Gastroesophageal sphincter (tissue), 4 donors: ENCODE measurements around the gene GAL3ST1. TPM values are rescaled to one million over a fixed set of nuclear protein-coding genes. Genes with fewer than 3 reads are reported as not detected.
A peak's percentile ranks its signal among the peaks of the same experiment; 100 is the strongest.
"Not testable (repeated sequence)": the region's sequence is repeated elsewhere in the genome, so short reads cannot be mapped to it uniquely, and the experiment has no call there.

ENCODE experiments used
- ATAC-seq: fragments of 150-250 bp; one replicate; pipeline ENCODE4 v1.9.1; 2016; ENCODE audit warnings: mild to moderate bottlenecking, moderate library complexity
- H3K27ac ChIP-seq, 4 donors: fragments of 200-600 bp; sonication (generic) in 3 of 4; 1 replicate in 3 of 4; 2 replicates in 1 of 4; pipeline ENCODE4 v1.5.1; 2016 to 2019
- H3K27me3 ChIP-seq: fragments of 200-600 bp; sonication (generic); one replicate; pipeline ENCODE4 v1.5.1; 2019
- H3K36me3 ChIP-seq, 2 donors: fragments of 200-600 bp; sonication (generic); one replicate each; pipeline ENCODE4 v1.5.1; 2019; ENCODE audit warnings: control low read depth in 1 of 2
- H3K4me1 ChIP-seq, 3 donors: fragments of 200-600 bp; sonication (generic); 1 replicate in 2 of 3; 2 replicates in 1 of 3; pipeline ENCODE4 v1.5.1; 2016 to 2019; ENCODE audit warnings: control low read depth in 2 of 3
- H3K4me3 ChIP-seq, 2 donors: fragments of 200-600 bp; sonication (generic); one replicate each; pipeline ENCODE4 v1.5.1; 2019; ENCODE audit warnings: mild to moderate bottlenecking in 1 of 2, moderate library complexity in 1 of 2
- H3K9me3 ChIP-seq, 3 donors: fragments of 200-600 bp; sonication (generic); one replicate each; pipeline ENCODE4 v1.5.1; 2017 to 2019; ENCODE audit warnings: control low read depth in 2 of 3
- CTCF ChIP-seq, 4 experiments: fragments of 200-600 bp in 2 of 4; fragments of 450-650 bp in 2 of 4; sonication (generic) in 1 of 4; IDR thresholded peaks; one replicate each; pipeline ENCODE4 v1.5.1; 2017 to 2019; ENCODE audit warnings: antibody characterized with exemption in 4 of 4, mild to moderate bottlenecking in 2 of 4, moderate library complexity in 2 of 4
- EP300 ChIP-seq: sonication (generic); formaldehyde crosslinking; IDR thresholded peaks from one replicate; pipeline ENCODE4 v1.6.1; 2017; ENCODE audit warnings: antibody characterized with exemption, mild to moderate bottlenecking
- POLR2A ChIP-seq, 2 donors: fragments of 450-650 bp; IDR thresholded peaks; one replicate each; pipeline ENCODE4 v1.6.1; 2017; ENCODE audit warnings: antibody characterized with exemption in 2 of 2, mild to moderate bottlenecking in 2 of 2, moderate library complexity in 1 of 2
- POLR2AphosphoS5 ChIP-seq: sonication (generic); formaldehyde crosslinking; IDR thresholded peaks from one replicate; pipeline ENCODE4 v1.6.1; 2017; ENCODE audit warnings: antibody characterized with exemption
- WGBS, 2 donors: methylation state at CpG; one replicate each; pipeline ENCODE4 v1.1.5; 2018; ENCODE audit warnings: low coverage in 1 of 2; 5-methylcytosine and 5-hydroxymethylcytosine counted together
- total RNA-seq, 4 donors: library from RNA; depleted of rRNA; stranded (reverse); fragments of >200 nt; gene quantifications; one replicate each; pipeline ENCODE4 v1.1.0, GENCODE V29; 2016

The GAL3ST1 gene, protein sequence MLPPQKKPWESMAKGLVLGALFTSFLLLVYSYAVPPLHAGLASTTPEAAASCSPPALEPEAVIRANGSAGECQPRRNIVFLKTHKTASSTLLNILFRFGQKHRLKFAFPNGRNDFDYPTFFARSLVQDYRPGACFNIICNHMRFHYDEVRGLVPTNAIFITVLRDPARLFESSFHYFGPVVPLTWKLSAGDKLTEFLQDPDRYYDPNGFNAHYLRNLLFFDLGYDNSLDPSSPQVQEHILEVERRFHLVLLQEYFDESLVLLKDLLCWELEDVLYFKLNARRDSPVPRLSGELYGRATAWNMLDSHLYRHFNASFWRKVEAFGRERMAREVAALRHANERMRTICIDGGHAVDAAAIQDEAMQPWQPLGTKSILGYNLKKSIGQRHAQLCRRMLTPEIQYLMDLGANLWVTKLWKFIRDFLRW
- 1 to 10 TPM in 3 of 4 donors, under 1 TPM in 1; 0.54 to 3.0 (median 3.0) TPM for total RNA-seq

DNA sequence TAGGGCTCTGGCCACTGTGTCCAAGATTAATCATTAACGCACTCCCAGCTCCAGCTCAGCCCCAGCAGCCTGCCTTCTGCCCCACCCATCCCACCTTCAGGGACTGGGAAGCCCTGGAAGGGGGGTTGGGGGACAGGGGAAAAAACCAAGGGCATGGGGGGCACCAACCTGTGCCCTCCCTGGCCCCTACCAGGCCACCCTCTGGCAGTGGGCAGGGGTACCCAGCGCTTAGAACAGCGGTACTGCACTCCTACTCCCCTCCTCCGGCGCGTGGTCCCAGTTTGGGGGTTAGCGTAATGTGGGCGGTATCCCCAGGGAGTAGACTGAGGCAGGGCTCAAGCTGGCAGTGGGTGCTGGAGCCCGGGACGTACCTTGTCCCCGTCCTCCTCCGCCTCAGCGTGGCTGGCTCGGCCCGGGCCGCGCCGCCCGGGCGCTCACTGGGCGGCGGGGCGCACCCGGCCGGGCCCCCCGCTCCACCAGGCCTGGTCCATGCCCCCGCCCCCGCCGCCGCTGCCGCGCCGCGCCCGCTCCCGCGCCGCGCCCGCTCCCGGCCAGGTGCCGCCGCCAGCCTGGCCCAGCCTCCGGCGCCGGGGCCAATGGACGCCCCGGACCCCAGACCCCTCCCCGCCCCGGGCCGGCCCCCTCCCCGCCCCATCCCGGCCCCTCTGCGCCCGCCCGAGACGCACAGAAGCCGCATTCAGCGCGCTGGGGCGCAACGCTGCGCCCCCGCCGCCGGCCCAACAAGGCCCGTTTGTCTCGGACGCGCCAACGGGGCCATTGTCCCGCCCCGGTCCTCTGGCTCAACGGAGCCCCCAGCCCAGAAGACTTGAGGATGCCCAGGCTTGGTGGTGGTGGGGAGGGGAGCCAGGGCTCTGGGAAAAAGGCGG is at the start of gene GAL3ST1:
Gene GAL3ST1, minus strand, starts transcription at position 571 of the 887 bp plus-strand sequence. CDS start 17,273 bp downstream, outside the sequence.
- peak within 1 kb of the TSS in 3 of 4 donors; percentile 59 to 64 (median 61) for H3K27ac ChIP-seq
- WGBS, 2 donors, result 14% methylated on average over 4 of the region's 75 CpGs; no CpG with 5 or more reads in 1 of the 2 donors
- H3K4me3 ChIP-seq, result peak within 1 kb of the TSS in 1 of 2 donors; percentile 35
- ATAC-seq, result no peak
- H3K9me3 ChIP-seq, result no peaks in the 10 kb centered on the region
- no peak for TF ChIP-seq EP300
- no peak for TF ChIP-seq CTCF (IDR thresholded peaks at IDR 0.05)
- TF ChIP-seq POLR2A (IDR thresholded peaks at IDR 0.05), result no peak
- peaks cover 0 to 45% of the 10 kb centered on the region in 2 donors for H3K36me3 ChIP-seq
- H3K4me1 ChIP-seq, result peaks cover 0 to 15% (median 5%) of the 10 kb centered on the region in 3 donors
- peaks cover 21% of the 10 kb centered on the region for H3K27me3 ChIP-seq

DNA sequence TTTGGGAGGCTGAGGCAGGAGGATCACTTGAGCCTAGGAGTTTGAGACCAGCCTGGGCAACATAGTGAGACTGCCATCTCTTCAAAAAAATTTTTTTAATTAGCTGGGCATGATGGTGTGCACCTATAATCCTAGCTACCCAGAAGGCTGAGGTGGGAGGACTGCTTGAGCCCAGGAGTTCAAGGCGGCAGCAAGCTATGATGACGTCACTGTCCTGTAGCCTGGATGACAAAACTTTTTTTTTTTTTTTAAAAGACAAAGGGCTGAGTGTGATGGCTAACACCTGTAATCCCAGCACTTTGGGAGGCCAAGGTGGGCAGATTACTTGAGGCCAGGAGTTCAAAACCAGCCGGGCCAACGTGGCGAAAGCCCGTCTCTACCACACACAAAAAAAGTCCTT is 45.4 kb upstream of the GAL3ST1 start:
- H3K36me3 ChIP-seq, result peaks cover 0 to 84% of the 10 kb centered on the region in 2 donors
- ATAC-seq, H3K27me3 ChIP-seq, H3K27ac ChIP-seq, H3K9me3 ChIP-seq, H3K4me3 ChIP-seq, H3K4me1 ChIP-seq: not testable (repeated sequence)
- 60 to 99% methylated on average over 1 to 5 of the region's 6 CpGs for WGBS, 2 donors

DNA sequence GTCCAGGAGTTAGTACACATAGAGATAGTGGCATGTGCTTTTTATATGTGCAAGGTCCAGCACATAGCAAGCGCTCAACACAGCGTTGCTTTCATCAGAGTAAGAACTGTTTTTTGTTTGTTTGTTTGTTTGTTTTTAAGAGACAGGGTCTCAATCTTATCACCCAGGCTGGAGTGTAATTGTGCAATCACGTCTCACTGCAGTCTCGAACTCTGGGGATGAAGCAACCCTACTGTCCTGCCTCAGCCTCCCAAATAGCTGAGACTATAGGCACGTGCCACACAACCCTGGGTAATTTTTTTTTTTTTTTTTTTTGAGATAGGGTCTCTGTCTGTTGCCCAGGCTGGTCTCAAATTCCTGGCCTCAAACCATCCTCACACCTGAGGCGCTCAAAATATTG is 43.4 kb upstream of the GAL3ST1 start:
- no peak overlapping the region for H3K4me3 ChIP-seq
- peaks cover 0 to 99% of the 10 kb centered on the region in 2 donors for H3K36me3 ChIP-seq
- no peak overlapping the region for H3K27ac ChIP-seq
- no peaks in the 10 kb centered on the region for H3K9me3 ChIP-seq
- no peaks in the 10 kb centered on the region for H3K4me1 ChIP-seq
- TF ChIP-seq CTCF (IDR thresholded peaks at IDR 0.05), result no peak
- TF ChIP-seq POLR2AphosphoS5, result no peak
- TF ChIP-seq EP300, result no peak
- TF ChIP-seq POLR2A (IDR thresholded peaks at IDR 0.05), result no peak
- no peaks in the 10 kb centered on the region for H3K27me3 ChIP-seq
- no peak for ATAC-seq
- WGBS, 2 donors, result 87 to 94% methylated on average over 6 of the region's 6 CpGs

DNA sequence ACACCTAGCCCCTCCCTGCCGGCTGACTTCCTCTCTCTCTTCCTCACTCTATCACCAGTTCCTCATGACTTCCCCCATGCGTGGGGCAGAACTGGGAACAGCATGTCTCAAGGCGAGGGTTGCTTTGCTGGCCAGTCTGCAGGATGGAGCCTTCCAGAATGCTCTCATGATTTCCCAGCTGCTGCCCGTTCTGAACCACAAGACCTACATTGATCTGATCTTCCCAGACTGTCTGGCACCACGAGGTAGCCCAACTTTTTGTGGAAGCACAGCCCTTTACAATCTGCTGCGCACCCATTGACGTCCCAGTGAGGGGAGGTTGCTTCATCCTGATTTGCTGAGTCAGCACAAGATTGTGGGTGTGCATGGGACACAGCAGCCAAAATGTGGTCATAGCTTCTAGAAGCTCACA is 41.1 kb upstream of the GAL3ST1 start:
- ATAC-seq, result peak; percentile 39
- Histone ChIP-seq H3K4me3 (no peak overlapping the region), H3K4me1 (no peaks in the 10 kb centered on the region), H3K9me3 (no peaks in the 10 kb centered on the region), H3K27ac (no peak overlapping the region), H3K27me3 (no peaks in the 10 kb centered on the region), H3K36me3 (peaks cover 0 to 98% of the 10 kb centered on the region in 2 donors)
- TF ChIP-seq CTCF (IDR thresholded peaks at IDR 0.05) (no peak), POLR2A (IDR thresholded peaks at IDR 0.05) (no peak), EP300 (no peak), POLR2AphosphoS5 (no peak)
- 100% methylated on average over 1 of the region's 7 CpGs; no CpG with 5 or more reads in 1 of the 2 donors for WGBS, 2 donors

DNA sequence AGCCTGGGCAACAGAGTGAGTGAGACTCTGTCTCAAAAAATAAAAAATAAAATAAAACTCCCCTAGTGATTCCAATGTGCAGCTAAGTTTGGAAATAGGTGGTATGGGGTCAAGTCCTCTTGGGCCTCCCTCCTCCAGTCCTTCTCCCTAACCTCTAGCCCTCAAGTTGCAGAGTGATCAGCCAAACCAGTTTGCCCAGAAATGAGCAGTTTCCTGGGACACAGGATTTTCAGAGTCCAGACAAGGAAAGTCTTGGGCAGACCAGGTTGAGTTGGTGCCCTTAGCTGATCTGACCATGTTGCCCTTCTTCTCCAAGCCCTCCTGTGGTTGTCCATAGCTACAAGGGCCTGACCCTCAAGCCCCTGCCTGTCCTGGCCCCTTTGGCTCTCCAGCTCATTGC is 40.4 kb upstream of the GAL3ST1 start:
- H3K36me3 ChIP-seq, result peaks cover 0 to 92% of the 10 kb centered on the region in 2 donors
- H3K4me3 ChIP-seq, result no peak overlapping the region
- ATAC-seq, result no peak
- no peak overlapping the region for H3K27ac ChIP-seq
- no peaks in the 10 kb centered on the region for H3K27me3 ChIP-seq
- peaks cover 0 to 4% (median 0%) of the 10 kb centered on the region in 3 donors for H3K4me1 ChIP-seq
- no peak for TF ChIP-seq EP300
- no peak for TF ChIP-seq POLR2AphosphoS5
- TF ChIP-seq POLR2A (IDR thresholded peaks at IDR 0.05), result no peak
- TF ChIP-seq CTCF (IDR thresholded peaks at IDR 0.05), result no peak
- H3K9me3 ChIP-seq, result no peaks in the 10 kb centered on the region
